GM19452 (cell line): ENCODE measurements around the gene PTPN13.
"Not testable (repeated sequence)": the region's sequence is repeated elsewhere in the genome, so short reads cannot be mapped to it uniquely, and the experiment has no call there.

Experiments
- ATAC-seq: cut with Tn5 transposase; IDR thresholded peaks from one replicate; pipeline ENCODE4 v1.9.1; 2021; ENCODE audit not compliant: unreplicated experiment

PTPN13 gene

GRCh38 chr4:86641516-86642090 is 47.5 kb downstream of the PTPN13 start:
- ATAC-seq, result no peak

GRCh38 chr4:86644892-86645291 is 50.8 kb downstream of the PTPN13 start:
- ATAC-seq, result no peak

GRCh38 chr4:86652332-86652932 is 58.3 kb downstream of the PTPN13 start:
- no peak for ATAC-seq

- ATAC-seq, result no peak
Measured at GRCh38 chr4:86653237-86653865, 59.2 kb downstream of the PTPN13 start.

GRCh38 chr4:86656781-86657180 is 62.7 kb downstream of the PTPN13 start:
- not testable (repeated sequence) for ATAC-seq

- no peak for ATAC-seq
Measured at GRCh38 chr4:86657382-86657781, 63.3 kb downstream of the PTPN13 start.

- no peak for ATAC-seq
Measured at GRCh38 chr4:86657910-86658309, 63.8 kb downstream of the PTPN13 start.

GRCh38 chr4:86660401-86660800 is 66.3 kb downstream of the PTPN13 start:
- no peak for ATAC-seq

- ATAC-seq, result no peak
Measured at GRCh38 chr4:86661006-86661405, 66.9 kb downstream of the PTPN13 start.

GRCh38 chr4:86661418-86661817 is 67.3 kb downstream of the PTPN13 start:
- ATAC-seq, result no peak

GRCh38 chr4:86664959-86665358 is 70.8 kb downstream of the PTPN13 start:
- ATAC-seq, result no peak

GRCh38 chr4:86670298-86670697 is 76.2 kb downstream of the PTPN13 start:
- no peak for ATAC-seq

- ATAC-seq, result no peak
Measured at GRCh38 chr4:86670756-86671155, 76.6 kb downstream of the PTPN13 start.

GRCh38 chr4:86675548-86675947 is 81.4 kb downstream of the PTPN13 start:
- no peak for ATAC-seq

GRCh38 chr4:86678796-86679195 is 84.7 kb downstream of the PTPN13 start:
- no peak for ATAC-seq

- no peak for ATAC-seq
Measured at GRCh38 chr4:86679441-86679840, 85.3 kb downstream of the PTPN13 start.

GRCh38 chr4:86683167-86683566 is 89.1 kb downstream of the PTPN13 start:
- ATAC-seq, result no peak

GRCh38 chr4:86683983-86684382 is 89.9 kb downstream of the PTPN13 start:
- ATAC-seq, result no peak

GRCh38 chr4:86685401-86685800 is 91.3 kb downstream of the PTPN13 start:
- ATAC-seq, result no peak

GRCh38 chr4:86686741-86687140 is 92.6 kb downstream of the PTPN13 start:
- ATAC-seq, result no peak

GRCh38 chr4:86688026-86688425 is 93.9 kb downstream of the PTPN13 start:
- no peak for ATAC-seq

GRCh38 chr4:86704601-86705000 is 110.5 kb downstream of the PTPN13 start:
- ATAC-seq, result no peak
